NB4 (cell line): ENCODE data around the gene SSTR4.

Source experiments
- MYC ChIP-seq: IDR thresholded peaks from 2 replicates; pipeline ENCODE4 v1.6.1; 2011; ENCODE audit warnings: low read depth, low read length
- POLR2A ChIP-seq: IDR thresholded peaks from 2 replicates; pipeline ENCODE4 v1.6.1; 2011; ENCODE audit warnings: mild to moderate bottlenecking; ENCODE audit not compliant: insufficient read length; ENCODE audit errors: extremely low read depth
- TF ChIP-seq, protein P1 (sequence below): IDR thresholded peaks from one replicate; pipeline ENCODE4 v1.5.1; 2012; ENCODE audit warnings: low read depth, low read length

DNA sequence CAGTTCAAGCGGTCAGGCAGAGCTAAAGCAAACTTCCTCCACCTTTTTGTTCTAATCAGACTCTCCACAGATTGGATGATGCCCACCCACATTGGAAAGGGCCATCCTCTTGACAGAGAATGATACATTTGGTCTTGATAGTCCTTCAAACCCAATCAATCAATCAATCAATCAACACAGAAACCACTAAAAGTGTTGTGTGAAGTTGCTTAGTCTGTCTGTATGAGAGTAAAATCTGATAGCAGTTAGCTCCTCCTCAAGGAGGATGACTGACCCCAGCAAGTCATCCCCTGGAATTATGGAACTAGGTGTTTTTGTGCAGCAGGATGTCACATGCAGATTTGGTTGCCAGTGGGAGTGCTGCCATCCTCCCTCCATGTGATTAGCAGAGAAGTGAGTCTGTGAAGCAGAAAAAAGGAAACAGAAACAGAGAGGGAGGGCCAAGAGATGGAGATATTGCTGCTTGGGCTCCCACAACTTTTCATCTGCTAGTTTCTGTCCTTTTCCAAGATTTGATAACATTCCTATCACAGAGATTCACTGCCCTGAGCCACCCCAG is 32.0 kb upstream of the SSTR4 start:
- TF ChIP-seq, protein P1, sequence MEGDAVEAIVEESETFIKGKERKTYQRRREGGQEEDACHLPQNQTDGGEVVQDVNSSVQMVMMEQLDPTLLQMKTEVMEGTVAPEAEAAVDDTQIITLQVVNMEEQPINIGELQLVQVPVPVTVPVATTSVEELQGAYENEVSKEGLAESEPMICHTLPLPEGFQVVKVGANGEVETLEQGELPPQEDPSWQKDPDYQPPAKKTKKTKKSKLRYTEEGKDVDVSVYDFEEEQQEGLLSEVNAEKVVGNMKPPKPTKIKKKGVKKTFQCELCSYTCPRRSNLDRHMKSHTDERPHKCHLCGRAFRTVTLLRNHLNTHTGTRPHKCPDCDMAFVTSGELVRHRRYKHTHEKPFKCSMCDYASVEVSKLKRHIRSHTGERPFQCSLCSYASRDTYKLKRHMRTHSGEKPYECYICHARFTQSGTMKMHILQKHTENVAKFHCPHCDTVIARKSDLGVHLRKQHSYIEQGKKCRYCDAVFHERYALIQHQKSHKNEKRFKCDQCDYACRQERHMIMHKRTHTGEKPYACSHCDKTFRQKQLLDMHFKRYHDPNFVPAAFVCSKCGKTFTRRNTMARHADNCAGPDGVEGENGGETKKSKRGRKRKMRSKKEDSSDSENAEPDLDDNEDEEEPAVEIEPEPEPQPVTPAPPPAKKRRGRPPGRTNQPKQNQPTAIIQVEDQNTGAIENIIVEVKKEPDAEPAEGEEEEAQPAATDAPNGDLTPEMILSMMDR = no peak
- TF ChIP-seq POLR2A = no peak
- no peak for TF ChIP-seq MYC
